OCI-LY7 (cell line): ENCODE measurements around the gene PRH1. TPM values are rescaled to one million over a fixed set of nuclear protein-coding genes. Genes with fewer than 3 reads are reported as not detected.

Experiments
- BruUV-seq: library from RNA; stranded (reverse); fragments of 400-500 nt; replicated peaks from 2 replicates; lab custom pipeline; 2021; lab: Mats Ljungman, UMichigan
- CTCF ChIA-PET: fragments of 300-600 bp; sonication (Branson Sonifier 250); formaldehyde crosslinking; loops from one replicate; lab custom pipeline; 2022; ENCODE audit warnings: antibody characterized with exemption; ENCODE audit not compliant: unreplicated experiment; lab: Charles Lee
- POLR2A ChIA-PET: fragments of 300-600 bp; sonication (Branson Sonifier 250); formaldehyde crosslinking; loops from one replicate; lab custom pipeline; 2022; ENCODE audit warnings: antibody characterized with exemption; lab: Charles Lee
- DNase-seq: peaks from one replicate; pipeline ENCODE4 v3.0.0-alpha.2; 2015; ENCODE audit warnings: low spot score
- H2AFZ ChIP-seq: fragments of 200-600 bp; sonication (generic), shearing (Covaris generic); 2 replicates; pipeline ENCODE4 v1.6.1; 2014; ENCODE audit warnings: mild to moderate bottlenecking, antibody characterized with exemption, low read length, moderate library complexity
- H3K27ac ChIP-seq: fragments of 200-600 bp; sonication (generic); 2 replicates; pipeline ENCODE4 v1.5.1; 2014; ENCODE audit warnings: mixed run types, low read depth, mild to moderate bottlenecking, moderate library complexity, low read length, inconsistent platforms; ENCODE audit not compliant: poor library complexity, severe bottlenecking
- H3K36me3 ChIP-seq: fragments of 200-600 bp; sonication (generic); 2 replicates; pipeline ENCODE4 v1.6.1; 2014; ENCODE audit warnings: mild to moderate bottlenecking, antibody characterized with exemption, low read length, moderate library complexity, mixed read lengths; ENCODE audit not compliant: insufficient read depth
- H3K4me1 ChIP-seq: fragments of 200-600 bp; sonication (generic); 2 replicates; pipeline ENCODE4 v1.5.1; 2014; ENCODE audit warnings: mild to moderate bottlenecking, low read length; ENCODE audit not compliant: insufficient read depth, poor library complexity, severe bottlenecking
- H3K4me2 ChIP-seq: fragments of 200-600 bp; sonication (generic); 2 replicates; pipeline ENCODE4 v1.6.1; 2014; ENCODE audit warnings: mild to moderate bottlenecking, low read length
- H3K4me3 ChIP-seq: fragments of 200-600 bp; sonication (generic); 2 replicates; pipeline ENCODE4 v1.5.1; 2014; ENCODE audit warnings: mild to moderate bottlenecking, low read depth, low read length; ENCODE audit not compliant: poor library complexity, severe bottlenecking
- H3K79me2 ChIP-seq: fragments of 200-600 bp; sonication (generic); 2 replicates; pipeline ENCODE4 v1.6.1; 2016; ENCODE audit warnings: low read depth, mild to moderate bottlenecking, low read length, moderate library complexity, mixed read lengths; ENCODE audit not compliant: insufficient read depth
- H3K9me2 ChIP-seq: fragments of 200-600 bp; sonication (generic); 2 replicates; pipeline ENCODE4 v1.6.1; 2016; ENCODE audit warnings: mild to moderate bottlenecking, low read length, mixed read lengths; ENCODE audit not compliant: insufficient read depth
- H3K9me3 ChIP-seq: fragments of 200-600 bp; sonication (generic); 2 replicates; pipeline ENCODE4 v1.6.1; 2014; ENCODE audit warnings: mild to moderate bottlenecking, mixed run types, low read length, mixed read lengths
- H4K20me1 ChIP-seq: fragments of 200-600 bp; sonication (generic); 2 replicates; pipeline ENCODE4 v1.6.1; 2014; ENCODE audit warnings: mild to moderate bottlenecking, antibody characterized with exemption, low read length, moderate library complexity, mixed read lengths; ENCODE audit not compliant: insufficient read depth
- EZH2phosphoT487 ChIP-seq: fragments of 200-600 bp; sonication (generic); IDR thresholded peaks from 2 replicates; pipeline ENCODE4 v1.6.1; 2018; ENCODE audit warnings: low read depth, borderline replicate concordance, mild to moderate bottlenecking, mixed run types, antibody characterized with exemption, low read length, moderate library complexity, mixed read lengths
- intact Hi-C: fragments of 100-400 bp; cut with micrococcal nuclease; formaldehyde crosslinking; loops from one replicate; pipeline ENCODE4 v1.10.0; 2022; ENCODE audit not compliant: unreplicated experiment
- total RNA-seq, 2 experiments: library from RNA; depleted of rRNA in 1 of 2; stranded (reverse); fragments of >200 nt in 1 of 2; shearing (Covaris generic) in 1 of 2; gene quantifications; 2 replicates each; pipeline ENCODE4 v1.2.3, GENCODE V29; 2014 to 2022
- TF ChIP-seq, protein P1 (sequence below): fragments of 200-600 bp; sonication (generic); conservative IDR thresholded peaks from 2 replicates; pipeline ENCODE4 v1.5.1; 2014; ENCODE audit warnings: mild to moderate bottlenecking, antibody characterized with exemption, low read length, moderate library complexity, mixed read lengths

PRH1 gene
- total RNA-seq, 2 experiments from 2014 or later, result 22.6 to 41.4 TPM

DNA sequence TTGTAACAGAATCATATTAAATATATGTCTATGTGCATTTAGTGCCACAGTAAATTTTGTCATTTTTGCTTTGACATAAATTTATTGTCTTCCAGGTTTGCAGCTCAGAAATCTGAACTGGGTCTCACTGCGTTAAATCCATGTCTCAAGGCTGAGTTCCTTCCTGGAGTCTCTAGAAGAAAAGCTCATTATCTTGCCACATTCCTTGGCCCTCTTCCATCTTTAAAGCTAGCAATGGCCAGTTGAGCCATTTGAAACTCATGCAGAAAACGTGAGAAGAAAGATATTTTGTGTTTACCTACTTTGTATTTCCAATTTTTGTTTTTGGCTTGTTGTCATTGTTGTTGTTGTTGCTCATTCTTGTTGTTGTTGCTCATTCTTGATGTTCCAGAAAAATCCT is 10.7 kb downstream of the PRH1 start:
- H3K9me2 ChIP-seq, result no peaks in the 10 kb centered on the region
- TF ChIP-seq EZH2phosphoT487, result no peak
- POLR2A ChIA-PET, result interaction anchor here (0.6 kb wide), 1 partner anchor 19 kb away, joined by 3 read pairs; no protein-coding TSS in a partner anchor
- no peaks in the 10 kb centered on the region for H3K36me3 ChIP-seq
- no peak overlapping the region for H2AFZ ChIP-seq
- H3K9me3 ChIP-seq, result no peaks in the 10 kb centered on the region
- intact Hi-C loops, result no loop called here
- no peak overlapping the region for H3K4me3 ChIP-seq
- BruUV-seq, result no TSS peak
- H3K27ac ChIP-seq, result no peak overlapping the region
- H3K79me2 ChIP-seq, result no peaks in the 10 kb centered on the region
- no peak for DNase-seq
- CTCF ChIA-PET, result no interaction called here
- no peak overlapping the region for H3K4me2 ChIP-seq
- H4K20me1 ChIP-seq, result no peaks in the 10 kb centered on the region
- no peaks in the 10 kb centered on the region for H3K4me1 ChIP-seq

DNA sequence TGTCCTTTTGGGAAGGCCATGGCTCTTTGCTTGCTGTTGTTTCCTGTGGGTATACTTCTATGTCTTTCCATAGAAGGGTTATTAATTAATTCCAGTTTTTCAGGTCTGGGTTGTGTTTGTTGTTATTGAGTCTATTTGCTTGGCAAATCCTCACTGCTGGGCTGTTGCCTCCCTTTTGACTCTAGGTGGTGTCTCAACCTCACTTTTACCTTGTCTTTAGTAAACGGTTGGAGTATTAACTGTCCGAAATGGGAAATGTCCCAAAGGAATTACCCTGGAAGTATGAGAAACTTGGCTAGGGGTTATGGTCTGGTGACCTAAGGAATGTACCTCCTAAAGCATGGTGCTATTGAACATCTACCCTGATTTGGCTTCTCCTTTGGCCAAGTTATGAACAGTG is 16.7 kb downstream of the PRH1 start:
- H3K4me1 ChIP-seq, result no peaks in the 10 kb centered on the region
- H3K36me3 ChIP-seq, result no peaks in the 10 kb centered on the region
- no peak overlapping the region for H2AFZ ChIP-seq
- H3K27ac ChIP-seq, result no peak overlapping the region
- TF ChIP-seq, protein P1, sequence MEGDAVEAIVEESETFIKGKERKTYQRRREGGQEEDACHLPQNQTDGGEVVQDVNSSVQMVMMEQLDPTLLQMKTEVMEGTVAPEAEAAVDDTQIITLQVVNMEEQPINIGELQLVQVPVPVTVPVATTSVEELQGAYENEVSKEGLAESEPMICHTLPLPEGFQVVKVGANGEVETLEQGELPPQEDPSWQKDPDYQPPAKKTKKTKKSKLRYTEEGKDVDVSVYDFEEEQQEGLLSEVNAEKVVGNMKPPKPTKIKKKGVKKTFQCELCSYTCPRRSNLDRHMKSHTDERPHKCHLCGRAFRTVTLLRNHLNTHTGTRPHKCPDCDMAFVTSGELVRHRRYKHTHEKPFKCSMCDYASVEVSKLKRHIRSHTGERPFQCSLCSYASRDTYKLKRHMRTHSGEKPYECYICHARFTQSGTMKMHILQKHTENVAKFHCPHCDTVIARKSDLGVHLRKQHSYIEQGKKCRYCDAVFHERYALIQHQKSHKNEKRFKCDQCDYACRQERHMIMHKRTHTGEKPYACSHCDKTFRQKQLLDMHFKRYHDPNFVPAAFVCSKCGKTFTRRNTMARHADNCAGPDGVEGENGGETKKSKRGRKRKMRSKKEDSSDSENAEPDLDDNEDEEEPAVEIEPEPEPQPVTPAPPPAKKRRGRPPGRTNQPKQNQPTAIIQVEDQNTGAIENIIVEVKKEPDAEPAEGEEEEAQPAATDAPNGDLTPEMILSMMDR, result no peak
- TF ChIP-seq EZH2phosphoT487, result no peak
- DNase-seq, result no peak
- no peaks in the 10 kb centered on the region for H4K20me1 ChIP-seq
- H3K79me2 ChIP-seq, result no peaks in the 10 kb centered on the region
- no peaks in the 10 kb centered on the region for H3K9me3 ChIP-seq
- H3K9me2 ChIP-seq, result no peaks in the 10 kb centered on the region
- CTCF ChIA-PET, result no interaction called here
- BruUV-seq, result no TSS peak
- no peak overlapping the region for H3K4me2 ChIP-seq
- intact Hi-C loops, result no loop called here
- POLR2A ChIA-PET, result interaction anchor here (0.6 to 0.7 kb wide), 2 partner anchors 13 to 700 kb away, joined by 3 to 6 read pairs; no protein-coding TSS in a partner anchor
- H3K4me3 ChIP-seq, result no peak overlapping the region

DNA sequence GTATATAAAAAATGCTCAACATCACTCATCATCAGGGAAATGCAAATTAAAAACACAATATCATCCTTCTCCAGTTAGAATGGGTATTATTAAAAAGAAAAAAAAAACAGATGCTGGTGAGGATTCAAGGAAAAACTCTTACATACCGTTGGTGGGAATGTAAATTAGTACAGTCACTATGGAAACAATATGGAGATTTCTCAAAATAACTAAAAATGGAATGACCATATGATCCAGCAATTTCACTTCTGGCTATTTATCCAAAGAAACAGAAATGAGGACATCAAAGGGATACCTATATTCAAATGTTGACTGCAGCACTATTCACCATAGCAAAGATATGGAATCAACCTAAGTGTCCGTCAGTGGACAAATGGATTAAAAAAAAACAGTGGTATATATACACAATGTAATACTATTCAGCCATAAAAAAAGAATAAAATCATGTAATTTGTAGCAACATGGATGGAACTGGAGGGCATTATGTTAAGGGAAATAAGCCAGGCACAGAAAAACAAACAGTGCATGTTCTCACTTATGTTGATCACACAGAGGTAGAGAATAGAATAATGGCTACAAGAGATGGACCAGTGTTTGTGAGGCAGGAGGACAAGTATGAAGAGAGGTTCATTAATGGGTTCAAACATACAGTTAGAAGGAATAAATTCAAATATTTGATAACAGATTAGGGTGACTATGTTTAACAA is 20.4 kb downstream of the PRH1 start:
- ChIA-PET CTCF (no interaction called here), POLR2A (no interaction called here)
- Histone ChIP-seq H3K27ac (no peak overlapping the region), H3K36me3 (no peaks in the 10 kb centered on the region), H3K9me3 (no peaks in the 10 kb centered on the region), H2AFZ (no peak overlapping the region), H3K9me2 (no peaks in the 10 kb centered on the region), H4K20me1 (no peaks in the 10 kb centered on the region), H3K4me3 (no peak overlapping the region), H3K4me1 (no peaks in the 10 kb centered on the region), H3K79me2 (no peaks in the 10 kb centered on the region), H3K4me2 (no peak overlapping the region)
- TF ChIP-seq, protein P1, result no peak
- TF ChIP-seq EZH2phosphoT487, result no peak
- no peak for DNase-seq
- intact Hi-C loops, result no loop called here
- no TSS peak for BruUV-seq
